Prostate gland (tissue), 2 donors: ENCODE data around the gene TASOR2.

Source experiments
- POLR2A ChIP-seq: fragments of 450-650 bp; IDR thresholded peaks from one replicate; pipeline ENCODE4 v1.6.1; 2016; ENCODE audit warnings: antibody characterized with exemption, mild to moderate bottlenecking
- TF ChIP-seq, protein P1 (sequence below), 4 experiments: fragments of 200-600 bp in 2 of 4; fragments of 450-650 bp in 2 of 4; sonication (generic) in 2 of 4; IDR thresholded peaks; 1 replicate in 3 of 4; 2 replicates in 1 of 4; pipeline ENCODE4 v1.5.1; 2016 to 2019; ENCODE audit warnings: antibody characterized with exemption in 4 of 4, mild to moderate bottlenecking in 2 of 4, moderate library complexity in 2 of 4

DNA sequence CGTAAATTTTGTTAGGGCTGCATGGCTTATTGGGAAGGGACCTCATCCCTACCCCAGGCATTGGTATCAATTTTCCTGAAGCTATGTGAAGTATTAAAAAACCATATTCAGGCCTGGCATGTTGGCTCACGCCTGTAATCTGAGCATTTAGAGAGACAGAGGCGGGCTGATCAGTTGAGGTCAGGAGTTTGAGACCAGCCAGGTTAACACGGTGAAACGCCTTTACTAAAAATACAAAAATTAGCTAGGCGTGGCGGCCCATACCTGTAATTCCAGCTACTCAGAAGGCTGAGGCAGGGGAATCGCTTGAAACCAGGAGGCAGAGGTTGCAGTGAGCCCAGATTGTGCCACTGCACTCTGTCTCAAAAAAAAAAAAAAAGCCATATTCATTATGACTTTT, 7.1 kb downstream of the TASOR2 start:
- TF ChIP-seq, protein P1, sequence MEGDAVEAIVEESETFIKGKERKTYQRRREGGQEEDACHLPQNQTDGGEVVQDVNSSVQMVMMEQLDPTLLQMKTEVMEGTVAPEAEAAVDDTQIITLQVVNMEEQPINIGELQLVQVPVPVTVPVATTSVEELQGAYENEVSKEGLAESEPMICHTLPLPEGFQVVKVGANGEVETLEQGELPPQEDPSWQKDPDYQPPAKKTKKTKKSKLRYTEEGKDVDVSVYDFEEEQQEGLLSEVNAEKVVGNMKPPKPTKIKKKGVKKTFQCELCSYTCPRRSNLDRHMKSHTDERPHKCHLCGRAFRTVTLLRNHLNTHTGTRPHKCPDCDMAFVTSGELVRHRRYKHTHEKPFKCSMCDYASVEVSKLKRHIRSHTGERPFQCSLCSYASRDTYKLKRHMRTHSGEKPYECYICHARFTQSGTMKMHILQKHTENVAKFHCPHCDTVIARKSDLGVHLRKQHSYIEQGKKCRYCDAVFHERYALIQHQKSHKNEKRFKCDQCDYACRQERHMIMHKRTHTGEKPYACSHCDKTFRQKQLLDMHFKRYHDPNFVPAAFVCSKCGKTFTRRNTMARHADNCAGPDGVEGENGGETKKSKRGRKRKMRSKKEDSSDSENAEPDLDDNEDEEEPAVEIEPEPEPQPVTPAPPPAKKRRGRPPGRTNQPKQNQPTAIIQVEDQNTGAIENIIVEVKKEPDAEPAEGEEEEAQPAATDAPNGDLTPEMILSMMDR (IDR thresholded peaks at IDR 0.05): no peak
- TF ChIP-seq POLR2A: no peak
